ENCODE measurements around the gene AGMO.

The AGMO gene

DNA sequence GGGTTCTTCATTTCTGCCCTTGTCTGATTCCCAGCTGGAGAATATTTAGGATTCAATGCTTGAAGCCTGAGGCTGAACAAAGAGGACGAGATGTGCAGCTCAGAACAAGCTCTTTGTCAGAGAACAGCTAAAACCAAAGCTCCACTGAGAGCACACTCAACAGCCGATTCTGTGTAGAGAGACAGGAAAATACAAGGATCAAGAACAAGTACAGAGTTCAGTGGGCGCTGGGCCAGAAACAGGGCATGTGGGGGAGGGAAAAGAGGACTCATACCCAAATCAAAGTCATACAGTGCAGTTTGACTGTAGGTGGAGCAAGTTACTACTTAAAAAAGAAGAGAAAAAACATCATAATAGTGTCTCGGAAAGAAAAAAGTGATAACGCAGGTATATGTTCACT, at the start of gene AGMO:
AGMO (minus strand) TSS at position 181 of the 400 bp plus-strand sequence.
- H3K36me3 ChIP-seq (ENCODE audit: control insufficient read depth in 5 of 5, insufficient read depth in 5 of 5, low read length in 5 of 5) = no peaks in the 10 kb centered on the region
- H3K4me1 ChIP-seq (ENCODE audit: control insufficient read depth in 5 of 5, insufficient read depth in 5 of 5, low read length in 5 of 5) = peaks cover 0 to 31% (median 18%) of the 10 kb centered on the region in 5 donors
- H3K9me3 ChIP-seq (ENCODE audit: control insufficient read depth in 5 of 5, low read length in 5 of 5) = no peaks in the 10 kb centered on the region
- no peaks in the 10 kb centered on the region for H3K27me3 ChIP-seq (ENCODE audit: control insufficient read depth in 5 of 5, insufficient read depth in 4 of 5, low read length in 5 of 5)
- peak within 1 kb of the TSS; percentile 89 for H3K27ac ChIP-seq (ENCODE audit: low read depth, low read length)
- H3K4me3 ChIP-seq (ENCODE audit: low read depth in 1 of 5, low read length in 5 of 5) = peak within 1 kb of the TSS; percentile 47 to 65 (median 58)
- H3K9ac ChIP-seq (ENCODE audit: low read length in 5 of 5) = peak within 1 kb of the TSS; percentile 51 to 70 (median 67)

- Histone ChIP-seq H3K4me3 (ENCODE audit: low read depth in 1 of 5, low read length in 5 of 5) (no peak overlapping the region), H3K9me3 (ENCODE audit: control insufficient read depth in 5 of 5, low read length in 5 of 5) (peaks cover 0 to 3% (median 0%) of the 10 kb centered on the region in 5 donors), H3K27me3 (ENCODE audit: control insufficient read depth in 5 of 5, insufficient read depth in 4 of 5, low read length in 5 of 5) (no peaks in the 10 kb centered on the region), H3K36me3 (ENCODE audit: control insufficient read depth in 5 of 5, insufficient read depth in 5 of 5, low read length in 5 of 5) (peaks cover 0 to 9% (median 5%) of the 10 kb centered on the region in 5 donors), H3K9ac (ENCODE audit: low read length in 5 of 5) (no peak overlapping the region), H3K27ac (ENCODE audit: low read depth, low read length) (no peak overlapping the region), H3K4me1 (ENCODE audit: control insufficient read depth in 5 of 5, insufficient read depth in 5 of 5, low read length in 5 of 5) (no peaks in the 10 kb centered on the region)
These were observed 48.7 kb upstream of the AGMO start for GRCh38 chr7:15610503-15610902.

DNA sequence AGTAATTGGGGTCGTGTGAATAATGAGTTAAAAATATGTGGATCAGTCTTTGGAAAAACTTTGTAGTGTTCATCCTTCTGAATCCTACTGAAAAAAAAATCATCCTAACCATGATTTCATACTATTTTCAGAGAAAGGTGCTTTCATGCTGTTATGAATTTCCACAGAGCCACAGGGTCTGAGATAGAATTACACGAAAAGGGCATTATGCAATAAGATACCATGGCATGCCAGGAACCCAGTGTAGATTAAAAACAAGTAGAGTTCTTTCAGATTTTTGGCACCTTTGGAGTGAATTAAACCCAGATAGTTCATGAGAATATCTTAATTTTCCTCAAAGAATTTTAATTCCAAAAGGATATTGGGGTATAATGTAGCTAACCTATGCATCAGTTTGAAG, 47.5 kb upstream of the AGMO start:
- no peaks in the 10 kb centered on the region for H3K27me3 ChIP-seq (ENCODE audit: control insufficient read depth in 5 of 5, insufficient read depth in 4 of 5, low read length in 5 of 5)
- H3K4me3 ChIP-seq (ENCODE audit: low read depth in 1 of 5, low read length in 5 of 5) = no peak overlapping the region
- H3K36me3 ChIP-seq (ENCODE audit: control insufficient read depth in 5 of 5, insufficient read depth in 5 of 5, low read length in 5 of 5) = peaks cover 0 to 9% (median 5%) of the 10 kb centered on the region in 5 donors
- H3K9me3 ChIP-seq (ENCODE audit: control insufficient read depth in 5 of 5, low read length in 5 of 5) = peaks cover 0 to 3% (median 0%) of the 10 kb centered on the region in 5 donors
- no peak overlapping the region for H3K9ac ChIP-seq (ENCODE audit: low read length in 5 of 5)
- no peak overlapping the region for H3K27ac ChIP-seq (ENCODE audit: low read depth, low read length)
- H3K4me1 ChIP-seq (ENCODE audit: control insufficient read depth in 5 of 5, insufficient read depth in 5 of 5, low read length in 5 of 5) = no peaks in the 10 kb centered on the region

GRCh38 chr7:15607529-15608210, 45.9 kb upstream of the AGMO start:
- Histone ChIP-seq H3K4me3 (ENCODE audit: low read depth in 1 of 5, low read length in 5 of 5) (no peak overlapping the region), H3K27me3 (ENCODE audit: control insufficient read depth in 5 of 5, insufficient read depth in 4 of 5, low read length in 5 of 5) (no peaks in the 10 kb centered on the region), H3K36me3 (ENCODE audit: control insufficient read depth in 5 of 5, insufficient read depth in 5 of 5, low read length in 5 of 5) (peaks cover 0 to 9% (median 5%) of the 10 kb centered on the region in 5 donors), H3K27ac (ENCODE audit: low read depth, low read length) (no peak overlapping the region), H3K4me1 (ENCODE audit: control insufficient read depth in 5 of 5, insufficient read depth in 5 of 5, low read length in 5 of 5) (no peaks in the 10 kb centered on the region), H3K9me3 (ENCODE audit: control insufficient read depth in 5 of 5, low read length in 5 of 5) (peaks cover 0 to 3% (median 0%) of the 10 kb centered on the region in 5 donors), H3K9ac (ENCODE audit: low read length in 5 of 5) (no peak overlapping the region)

GRCh38 chr7:15606561-15606960, 44.7 kb upstream of the AGMO start:
- Histone ChIP-seq H3K27ac (ENCODE audit: low read depth, low read length) (no peak overlapping the region), H3K4me3 (ENCODE audit: low read depth in 1 of 5, low read length in 5 of 5) (no peak overlapping the region), H3K4me1 (ENCODE audit: control insufficient read depth in 5 of 5, insufficient read depth in 5 of 5, low read length in 5 of 5) (no peaks in the 10 kb centered on the region), H3K9ac (ENCODE audit: low read length in 5 of 5) (no peak overlapping the region), H3K36me3 (ENCODE audit: control insufficient read depth in 5 of 5, insufficient read depth in 5 of 5, low read length in 5 of 5) (peaks cover 0 to 1% (median 0%) of the 10 kb centered on the region in 5 donors), H3K9me3 (ENCODE audit: control insufficient read depth in 5 of 5, low read length in 5 of 5) (peaks cover 0 to 3% (median 0%) of the 10 kb centered on the region in 5 donors), H3K27me3 (ENCODE audit: control insufficient read depth in 5 of 5, insufficient read depth in 4 of 5, low read length in 5 of 5) (no peaks in the 10 kb centered on the region)

GRCh38 chr7:15604166-15604565, 42.4 kb upstream of the AGMO start:
- no peaks in the 10 kb centered on the region for H3K36me3 ChIP-seq (ENCODE audit: control insufficient read depth in 5 of 5, insufficient read depth in 5 of 5, low read length in 5 of 5)
- H3K9me3 ChIP-seq (ENCODE audit: control insufficient read depth in 5 of 5, low read length in 5 of 5) = peaks cover 0 to 10% (median 0%) of the 10 kb centered on the region in 5 donors
- no peak overlapping the region for H3K9ac ChIP-seq (ENCODE audit: low read length in 5 of 5)
- H3K4me3 ChIP-seq (ENCODE audit: low read depth in 1 of 5, low read length in 5 of 5) = no peak overlapping the region
- H3K27ac ChIP-seq (ENCODE audit: low read depth, low read length) = no peak overlapping the region
- H3K4me1 ChIP-seq (ENCODE audit: control insufficient read depth in 5 of 5, insufficient read depth in 5 of 5, low read length in 5 of 5) = no peaks in the 10 kb centered on the region
- no peaks in the 10 kb centered on the region for H3K27me3 ChIP-seq (ENCODE audit: control insufficient read depth in 5 of 5, insufficient read depth in 4 of 5, low read length in 5 of 5)

GRCh38 chr7:15603124-15603523, 41.3 kb upstream of the AGMO start:
- H3K9me3 ChIP-seq (ENCODE audit: control insufficient read depth in 5 of 5, low read length in 5 of 5) = peaks cover 0 to 10% (median 0%) of the 10 kb centered on the region in 5 donors
- no peaks in the 10 kb centered on the region for H3K27me3 ChIP-seq (ENCODE audit: control insufficient read depth in 5 of 5, insufficient read depth in 4 of 5, low read length in 5 of 5)
- H3K4me1 ChIP-seq (ENCODE audit: control insufficient read depth in 5 of 5, insufficient read depth in 5 of 5, low read length in 5 of 5) = no peaks in the 10 kb centered on the region
- H3K36me3 ChIP-seq (ENCODE audit: control insufficient read depth in 5 of 5, insufficient read depth in 5 of 5, low read length in 5 of 5) = no peaks in the 10 kb centered on the region
- no peak overlapping the region for H3K9ac ChIP-seq (ENCODE audit: low read length in 5 of 5)
- no peak overlapping the region for H3K4me3 ChIP-seq (ENCODE audit: low read depth in 1 of 5, low read length in 5 of 5)
- H3K27ac ChIP-seq (ENCODE audit: low read depth, low read length) = no peak overlapping the region

- H3K27me3 ChIP-seq (ENCODE audit: control insufficient read depth in 5 of 5, insufficient read depth in 4 of 5, low read length in 5 of 5) = no peaks in the 10 kb centered on the region
- no peaks in the 10 kb centered on the region for H3K4me1 ChIP-seq (ENCODE audit: control insufficient read depth in 5 of 5, insufficient read depth in 5 of 5, low read length in 5 of 5)
These were observed 40.4 kb upstream of the AGMO start for GRCh38 chr7:15602236-15602635.

DNA sequence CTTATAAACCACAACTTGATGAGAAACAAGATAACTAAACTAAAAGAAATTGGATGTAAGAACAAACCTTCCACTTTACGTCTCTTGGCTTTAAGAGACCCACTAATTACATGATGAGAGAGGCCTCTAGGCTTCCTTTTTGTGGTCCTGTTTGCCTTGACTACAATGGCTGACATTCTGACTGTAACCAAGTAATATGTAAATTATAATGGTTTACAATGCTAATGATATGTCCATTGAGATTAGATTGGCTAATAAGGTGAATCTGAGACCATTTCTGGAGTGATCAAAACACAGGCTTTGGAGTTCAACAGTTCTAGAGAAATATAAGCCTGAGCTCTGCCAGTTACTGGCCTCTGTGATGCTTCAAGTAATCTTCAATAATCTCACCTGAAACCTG, 39.4 kb upstream of the AGMO start:
- H3K36me3 ChIP-seq (ENCODE audit: control insufficient read depth in 5 of 5, insufficient read depth in 5 of 5, low read length in 5 of 5) = no peaks in the 10 kb centered on the region

More at GRCh38 chr7:15602236-15602635, 40.4 kb upstream of the AGMO start:
- Histone ChIP-seq H3K27ac (ENCODE audit: low read depth, low read length) (no peak overlapping the region), H3K4me3 (ENCODE audit: low read depth in 1 of 5, low read length in 5 of 5) (no peak overlapping the region), H3K36me3 (ENCODE audit: control insufficient read depth in 5 of 5, insufficient read depth in 5 of 5, low read length in 5 of 5) (no peaks in the 10 kb centered on the region), H3K9ac (ENCODE audit: low read length in 5 of 5) (no peak overlapping the region), H3K9me3 (ENCODE audit: control insufficient read depth in 5 of 5, low read length in 5 of 5) (peaks cover 0 to 10% (median 0%) of the 10 kb centered on the region in 5 donors)

GRCh38 chr7:15600298-15600697, 38.5 kb upstream of the AGMO start:
- peaks cover 0 to 10% (median 0%) of the 10 kb centered on the region in 5 donors for H3K9me3 ChIP-seq (ENCODE audit: control insufficient read depth in 5 of 5, low read length in 5 of 5)
- no peaks in the 10 kb centered on the region for H3K4me1 ChIP-seq (ENCODE audit: control insufficient read depth in 5 of 5, insufficient read depth in 5 of 5, low read length in 5 of 5)

More for the DNA sequence above, 39.4 kb upstream of the AGMO start:
- H3K4me3 ChIP-seq (ENCODE audit: low read depth in 1 of 5, low read length in 5 of 5) = no peak overlapping the region
- H3K9me3 ChIP-seq (ENCODE audit: control insufficient read depth in 5 of 5, low read length in 5 of 5) = peaks cover 0 to 10% (median 0%) of the 10 kb centered on the region in 5 donors
- H3K27me3 ChIP-seq (ENCODE audit: control insufficient read depth in 5 of 5, insufficient read depth in 4 of 5, low read length in 5 of 5) = no peaks in the 10 kb centered on the region
- H3K4me1 ChIP-seq (ENCODE audit: control insufficient read depth in 5 of 5, insufficient read depth in 5 of 5, low read length in 5 of 5) = no peaks in the 10 kb centered on the region
- no peak overlapping the region for H3K9ac ChIP-seq (ENCODE audit: low read length in 5 of 5)
- no peak overlapping the region for H3K27ac ChIP-seq (ENCODE audit: low read depth, low read length)

More at GRCh38 chr7:15600298-15600697, 38.5 kb upstream of the AGMO start:
- H3K9ac ChIP-seq (ENCODE audit: low read length in 5 of 5) = no peak overlapping the region
- H3K4me3 ChIP-seq (ENCODE audit: low read depth in 1 of 5, low read length in 5 of 5) = no peak overlapping the region
- H3K27me3 ChIP-seq (ENCODE audit: control insufficient read depth in 5 of 5, insufficient read depth in 4 of 5, low read length in 5 of 5) = no peaks in the 10 kb centered on the region
- no peak overlapping the region for H3K27ac ChIP-seq (ENCODE audit: low read depth, low read length)
- no peaks in the 10 kb centered on the region for H3K36me3 ChIP-seq (ENCODE audit: control insufficient read depth in 5 of 5, insufficient read depth in 5 of 5, low read length in 5 of 5)

All from subcutaneous abdominal adipose tissue (tissue), 5 donors.